Spleen (tissue), 11 donors: ENCODE data around the gene CARD19. TPM values are rescaled to one million over a fixed set of nuclear protein-coding genes. Genes with fewer than 3 reads are reported as not detected.

Source experiments
- DNase-seq: peaks from one replicate; pipeline ENCODE4 v3.0.0-alpha.2; 2020
- H3K27ac ChIP-seq, 8 donors: fragments of 200-600 bp; sonication (generic) in 7 of 8; 1 replicate in 4 of 8; 2 replicates in 4 of 8; pipeline versions ENCODE4 v1.5.0 to v1.8.0; 2016 to 2021; ENCODE audit warnings: inconsistent platforms in 4 of 8, mild to moderate bottlenecking in 4 of 8, moderate library complexity in 1 of 8
- H3K27me3 ChIP-seq, 7 donors: fragments of 200-600 bp; sonication (generic) in 6 of 7; replicated peaks in 1 of 7; 1 replicate in 4 of 7; 2 replicates in 3 of 7; pipeline versions ENCODE4 v1.5.0 to v1.8.0; 2016 to 2021; ENCODE audit warnings: inconsistent platforms in 3 of 7, mild to moderate bottlenecking in 1 of 7
- H3K36me3 ChIP-seq, 6 donors: fragments of 200-600 bp; sonication (generic) in 5 of 6; 1 replicate in 4 of 6; 2 replicates in 2 of 6; pipeline versions ENCODE4 v1.5.0 to v1.8.0; 2016 to 2021; ENCODE audit warnings: inconsistent platforms in 2 of 6
- H3K4me1 ChIP-seq, 6 donors: fragments of 200-600 bp; sonication (generic) in 5 of 6; 1 replicate in 3 of 6; 2 replicates in 3 of 6; pipeline versions ENCODE4 v1.5.0 to v1.8.0; 2016 to 2021; ENCODE audit warnings: inconsistent platforms in 3 of 6
- H3K4me3 ChIP-seq, 8 donors: fragments of 200-600 bp; sonication (generic) in 7 of 8; 1 replicate in 4 of 8; 2 replicates in 4 of 8; pipeline versions ENCODE4 v1.5.0 to v1.8.0; 2016 to 2021; ENCODE audit warnings: inconsistent platforms in 4 of 8, mild to moderate bottlenecking in 4 of 8, moderate library complexity in 2 of 8
- H3K9me3 ChIP-seq, 8 donors: fragments of 200-600 bp; sonication (generic) in 7 of 8; 1 replicate in 4 of 8; 2 replicates in 4 of 8; pipeline versions ENCODE4 v1.5.0 to v1.8.0; 2016 to 2021; ENCODE audit warnings: inconsistent platforms in 4 of 8
- CTCF ChIP-seq, 11 experiments: fragments of 200-600 bp in 7 of 11; fragments of 450-650 bp in 4 of 11; sonication (generic) in 4 of 11; IDR thresholded peaks in 8 of 11; conservative IDR thresholded peaks in 3 of 11; 1 replicate in 7 of 11; 2 replicates in 4 of 11; pipeline versions ENCODE4 v1.4.0 to v1.8.0; 2016 to 2021; ENCODE audit warnings: antibody characterized with exemption in 11 of 11, inconsistent platforms in 4 of 11, mild to moderate bottlenecking in 1 of 11
- POLR2A ChIP-seq, 3 donors: fragments of 450-650 bp; IDR thresholded peaks; one replicate each; pipeline ENCODE4 v1.5.1; 2017; ENCODE audit warnings: antibody characterized with exemption in 3 of 3, mild to moderate bottlenecking in 1 of 3
- POLR2AphosphoS5 ChIP-seq, 3 donors: sonication (generic); formaldehyde crosslinking; IDR thresholded peaks; one replicate each; pipeline ENCODE4 v1.5.1; 2017; ENCODE audit warnings: antibody characterized with exemption in 3 of 3
- WGBS, 5 donors: extraction: QIAGEN DNeasy Blood & Tissue Kit in 3 of 5; methylation state at CpG; one replicate each; pipeline versions ENCODE4 v1.1.5 to v1.1.7; 2013 to 2018; 5-methylcytosine and 5-hydroxymethylcytosine counted together
- intact Hi-C: fragments of 100-400 bp; cut with DNase I; formaldehyde crosslinking; loops from one replicate; pipeline ENCODE4 v1.15.0; 2023; ENCODE audit warnings: low total_unique reads
- polyA plus RNA-seq, 3 donors: library from polyadenylated mRNA; stranded (reverse); fragments of 200-250 nt; gene quantifications; one replicate each; pipeline ENCODE4 v1.2.1, GENCODE V29; 2013
- total RNA-seq, 7 donors: library from RNA; depleted of rRNA in 3 of 7; stranded (reverse); fragments of >200 nt in 3 of 7; fragmentation: NEBNext Ultra II Directional in 4 of 7; extraction: Animal tissue kit (Norgen Biotek cat#: 25700) in 4 of 7; gene quantifications; one replicate each; pipeline versions ENCODE4 v1.1.0 to v1.2.1, GENCODE V29; 2016 to 2021
- donor health status: healthy with polysubstance abuse.
- donor health status: DM: no; HTN: no; CAD: no; lungs with moderate emphysema.
- donor health status: DM: no; HTN: no; CAD: no.
- donor health status: Bipolar disorder and iron deficiency.
- donor health status: healthy.
- donor health status: DM: no; HTN: no; CAD: no.
- donor health status: DM: yes; HTN: yes; CAD: no.

CARD19 gene
- total and polyA plus RNA-seq, 10 donors, result 21.7 to 78.8 (median 39.2) TPM

DNA sequence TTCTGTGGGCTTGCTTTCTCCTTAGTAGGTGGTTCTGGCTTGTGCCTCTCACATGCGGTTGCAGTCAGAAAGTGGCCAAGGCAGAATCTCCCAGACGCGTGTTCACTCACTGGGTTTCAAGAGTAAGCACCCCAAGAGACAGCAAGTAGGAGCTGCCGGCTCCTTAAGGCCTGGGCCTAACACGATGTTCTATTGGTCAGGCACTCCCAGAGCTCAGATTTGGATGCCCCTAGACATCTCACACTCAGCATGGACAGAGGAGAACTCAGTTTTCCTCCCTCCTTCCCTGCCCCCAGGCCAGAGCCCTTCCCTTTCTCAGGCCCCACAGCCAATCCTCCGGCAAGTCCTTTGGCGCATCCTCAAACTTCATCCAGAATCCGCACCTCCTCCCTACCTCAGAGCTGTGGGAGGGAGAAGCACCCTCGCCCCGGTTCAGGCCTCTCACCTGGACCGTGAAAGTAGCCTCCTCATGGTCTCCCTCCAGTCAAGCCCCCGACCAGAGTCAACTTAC, 6.5 kb upstream of the CARD19 start:
- Histone ChIP-seq H3K36me3 (peaks cover 0 to 51% (median 22%) of the 10 kb centered on the region in 6 donors), H3K4me1 (peaks cover 21 to 36% (median 28%) of the 10 kb centered on the region in 6 donors), H3K27ac (no peak overlapping the region), H3K9me3 (peaks cover 0 to 9% (median 2%) of the 10 kb centered on the region in 8 donors), H3K4me3 (no peak overlapping the region), H3K27me3 (no peaks in the 10 kb centered on the region)
- peak; percentile 63 for DNase-seq
- no peak for TF ChIP-seq POLR2AphosphoS5 (IDR thresholded peaks at IDR 0.05)
- TF ChIP-seq CTCF (IDR thresholded peaks at IDR 0.05 in 8 of 11, conservative IDR thresholded peaks at IDR 0.05 in 3 of 11), result no peak
- no peak for TF ChIP-seq POLR2A (IDR thresholded peaks at IDR 0.05)
- 91 to 96% (median 94%) methylated on average over 12 of the region's 12 CpGs for WGBS, 5 donors
- intact Hi-C loops, result no loop called here

GRCh38 chr9:93090091-93090655, 5.8 kb upstream of the CARD19 start:
- Histone ChIP-seq H3K4me1 (peaks cover 27 to 42% (median 34%) of the 10 kb centered on the region in 6 donors), H3K4me3 (no peak overlapping the region), H3K27me3 (no peaks in the 10 kb centered on the region), H3K27ac (no peak overlapping the region), H3K9me3 (peaks cover 0 to 9% (median 2%) of the 10 kb centered on the region in 8 donors), H3K36me3 (peaks cover 0 to 45% (median 15%) of the 10 kb centered on the region in 6 donors)
- DNase-seq, result peak; percentile 5
- TF ChIP-seq POLR2A (IDR thresholded peaks at IDR 0.05) (no peak), POLR2AphosphoS5 (IDR thresholded peaks at IDR 0.05) (no peak), CTCF (IDR thresholded peaks at IDR 0.05 in 8 of 11, conservative IDR thresholded peaks at IDR 0.05 in 3 of 11) (no peak)
- 86 to 92% (median 91%) methylated on average over 8 of the region's 8 CpGs for WGBS, 5 donors
- intact Hi-C loops, result loop anchor here (10.0 kb wide), 1 partner anchor 85 kb away; no protein-coding TSS in a partner anchor

DNA sequence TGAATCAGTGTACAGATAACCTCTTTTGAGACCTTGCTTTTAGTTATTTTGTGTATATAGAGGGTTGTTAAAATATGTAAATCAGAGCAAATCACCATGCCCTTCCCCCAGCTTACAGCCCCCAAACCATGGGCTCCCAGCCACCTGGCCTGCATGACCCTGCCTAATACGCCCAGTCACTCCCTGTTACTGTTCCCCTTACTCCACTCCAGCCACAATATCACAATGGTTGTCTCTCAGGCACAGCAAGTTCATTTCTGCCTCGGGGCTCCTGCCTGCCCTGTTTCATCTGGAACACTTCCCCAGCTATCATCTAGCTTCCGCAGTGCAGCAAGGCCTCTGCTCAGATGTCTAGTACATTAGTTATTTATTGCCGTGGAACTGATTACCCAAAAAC, 5.0 kb upstream of the CARD19 start:
- 85 to 93% (median 92%) methylated on average over 4 of the region's 4 CpGs for WGBS, 5 donors
- DNase-seq, result peak; percentile 23
- no peaks in the 10 kb centered on the region for H3K27me3 ChIP-seq
- H3K4me3 ChIP-seq, result no peak overlapping the region
- peaks cover 0 to 6% (median 0%) of the 10 kb centered on the region in 8 donors for H3K9me3 ChIP-seq
- peaks cover 0 to 36% (median 6%) of the 10 kb centered on the region in 6 donors for H3K36me3 ChIP-seq
- H3K27ac ChIP-seq, result peak overlapping the region in 1 of 8 donors; percentile 100
- peaks cover 27 to 44% (median 36%) of the 10 kb centered on the region in 6 donors for H3K4me1 ChIP-seq
- intact Hi-C loops, result loop anchor here (10.0 kb wide), 1 partner anchor 86 kb away; no protein-coding TSS in a partner anchor
- TF ChIP-seq POLR2AphosphoS5 (IDR thresholded peaks at IDR 0.05) (no peak), POLR2A (IDR thresholded peaks at IDR 0.05) (no peak), CTCF (IDR thresholded peaks at IDR 0.05 in 8 of 11, conservative IDR thresholded peaks at IDR 0.05 in 3 of 11) (no peak)

DNA sequence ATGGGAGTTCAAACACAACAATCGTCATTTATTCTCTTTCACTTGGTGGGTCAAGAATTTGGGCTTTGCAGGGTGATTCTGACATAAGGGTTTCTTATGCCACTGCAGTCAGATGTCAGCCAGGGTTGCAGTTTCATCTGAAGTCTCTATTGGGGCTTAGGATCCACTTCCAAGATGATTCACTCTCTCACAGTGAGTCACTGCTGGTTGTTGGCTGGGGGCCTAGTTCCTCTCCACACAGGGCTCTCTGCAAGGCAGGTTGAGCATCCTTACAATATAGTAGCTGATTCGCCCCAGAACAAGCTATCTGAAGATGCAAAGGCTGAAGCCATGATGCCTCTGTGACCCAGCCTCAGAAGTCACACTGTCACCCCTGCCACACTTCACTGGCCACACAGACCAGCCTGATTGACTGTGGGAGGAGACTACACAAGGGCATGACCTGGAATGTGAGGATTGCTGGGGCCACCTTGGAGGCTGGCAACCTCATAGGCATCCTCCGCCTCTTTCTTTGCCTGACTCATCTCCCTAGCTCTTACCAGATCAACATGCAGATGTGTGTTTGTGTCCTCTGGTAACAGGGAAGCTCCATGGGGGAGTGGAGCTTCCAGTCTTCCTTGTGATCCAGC, 4.5 kb upstream of the CARD19 start:
- H3K9me3 ChIP-seq, result peaks cover 0 to 6% (median 0%) of the 10 kb centered on the region in 8 donors
- WGBS, 5 donors, result 43 to 89% (median 78%) methylated on average over 2 to 3 of the region's 3 CpGs
- peak; percentile 59 for DNase-seq
- TF ChIP-seq CTCF (IDR thresholded peaks at IDR 0.05 in 8 of 11, conservative IDR thresholded peaks at IDR 0.05 in 3 of 11) (no peak), POLR2AphosphoS5 (IDR thresholded peaks at IDR 0.05) (no peak), POLR2A (IDR thresholded peaks at IDR 0.05) (no peak)
- H3K36me3 ChIP-seq, result peaks cover 0 to 31% (median 4%) of the 10 kb centered on the region in 6 donors
- H3K27ac ChIP-seq, result peak overlapping the region in 4 of 8 donors; percentile 29 to 100 (median 98)
- H3K4me1 ChIP-seq, result peaks cover 27 to 47% (median 37%) of the 10 kb centered on the region in 6 donors
- intact Hi-C loops, result loop anchor here (10.0 kb wide), 1 partner anchor 87 kb away; no protein-coding TSS in a partner anchor
- no peak overlapping the region for H3K4me3 ChIP-seq
- no peaks in the 10 kb centered on the region for H3K27me3 ChIP-seq
